ENCODE results near the gene LAD1. TPM values are rescaled to one million over a fixed set of nuclear protein-coding genes. Genes with fewer than 3 reads are reported as not detected.

Gene LAD1
- total RNA-seq, 1 donor from 2014 or later, result 27.8 TPM

DNA sequence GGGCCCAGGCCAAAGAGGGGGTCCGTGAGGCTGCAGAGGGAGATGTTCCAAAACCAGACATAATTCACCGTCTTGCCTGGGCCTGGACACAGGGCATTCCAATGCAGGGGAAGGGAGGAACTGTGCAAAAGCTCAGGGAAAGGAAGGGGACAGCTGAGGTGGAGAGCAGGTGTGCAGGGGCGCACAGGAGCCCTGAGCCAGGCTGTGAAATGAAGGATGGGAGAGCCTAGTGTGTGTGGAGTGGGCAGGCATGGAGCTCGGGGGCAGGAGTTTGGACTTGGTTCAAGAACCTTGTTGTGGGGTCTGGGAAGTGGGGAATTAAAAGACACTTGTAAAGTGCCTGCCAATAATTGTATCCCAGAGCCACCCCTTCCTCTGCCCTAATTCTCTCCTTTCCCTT is 20.1 kb upstream of the LAD1 start:
- no peak for DNase-seq (ENCODE audit: low spot score)
- no peak for ATAC-seq

DNA sequence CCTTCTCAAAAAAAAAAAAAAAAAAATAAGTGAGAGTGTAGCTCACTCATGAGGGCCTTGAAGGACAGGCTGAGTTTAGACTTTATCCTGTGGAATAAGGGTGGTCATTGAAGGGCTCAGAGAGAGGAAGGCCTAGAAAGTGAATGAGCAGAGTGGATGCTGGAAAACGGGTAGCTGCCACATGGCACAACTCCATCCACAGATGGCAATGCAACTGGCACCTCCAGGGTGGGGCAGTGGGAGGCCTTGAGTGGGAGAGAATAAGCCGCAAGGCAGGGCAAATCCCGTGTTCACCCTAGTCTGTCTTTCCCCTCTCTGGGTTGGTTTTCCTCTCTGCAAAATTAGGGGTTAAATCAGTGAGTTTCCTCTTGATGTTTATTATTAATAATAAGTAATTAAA is 19.3 kb upstream of the LAD1 start:
- ATAC-seq (no peak), DNase-seq (ENCODE audit: low spot score) (no peak)

DNA sequence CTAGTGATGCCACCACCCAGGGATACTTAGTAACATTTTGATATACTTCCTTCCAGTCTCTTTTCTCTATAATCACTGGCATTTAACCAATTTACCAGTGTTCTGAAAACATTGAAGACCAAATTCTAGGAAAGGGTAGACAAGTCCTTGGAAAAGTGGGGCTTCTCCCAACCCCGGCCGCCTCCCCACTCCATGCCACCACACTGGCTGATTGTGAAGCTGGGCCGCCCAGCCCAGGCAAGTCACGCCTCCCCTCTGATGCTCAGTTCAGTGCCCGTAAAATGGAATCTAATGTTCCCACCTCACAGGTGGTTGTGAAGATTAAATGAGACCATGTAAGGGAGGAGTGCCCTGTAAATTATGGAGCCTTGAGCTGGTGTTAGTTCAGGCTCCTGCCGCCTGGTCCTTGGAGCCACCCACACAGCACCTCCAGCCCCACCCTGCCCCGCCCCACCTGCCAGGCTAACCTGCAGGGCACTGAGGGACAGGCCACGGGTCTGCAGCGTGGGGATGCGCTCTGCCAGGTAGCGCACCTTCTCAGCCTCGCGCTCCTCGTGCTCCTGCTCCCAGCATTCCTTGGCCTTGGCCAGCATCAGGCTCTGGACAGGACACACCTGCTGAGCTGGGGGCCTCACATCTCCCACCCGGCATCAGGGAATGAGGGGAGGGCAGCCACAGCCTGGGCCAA is 15.1 kb upstream of the LAD1 start:
- DNase-seq (ENCODE audit: low spot score), result no peak
- ATAC-seq, result no peak

GRCh38 chr1:201411292-201411691 is 12.2 kb upstream of the LAD1 start:
- DNase-seq (ENCODE audit: low spot score) (no peak), ATAC-seq (no peak)

- no peak for ATAC-seq
These were observed 10.3 kb upstream of the LAD1 start for GRCh38 chr1:201409440-201409839.

GRCh38 chr1:201408834-201409200 is 9.7 kb upstream of the LAD1 start:
- no peak for ATAC-seq
- DNase-seq (ENCODE audit: low spot score), result no peak

More at GRCh38 chr1:201409440-201409839, 10.3 kb upstream of the LAD1 start:
- DNase-seq (ENCODE audit: low spot score), result no peak

DNA sequence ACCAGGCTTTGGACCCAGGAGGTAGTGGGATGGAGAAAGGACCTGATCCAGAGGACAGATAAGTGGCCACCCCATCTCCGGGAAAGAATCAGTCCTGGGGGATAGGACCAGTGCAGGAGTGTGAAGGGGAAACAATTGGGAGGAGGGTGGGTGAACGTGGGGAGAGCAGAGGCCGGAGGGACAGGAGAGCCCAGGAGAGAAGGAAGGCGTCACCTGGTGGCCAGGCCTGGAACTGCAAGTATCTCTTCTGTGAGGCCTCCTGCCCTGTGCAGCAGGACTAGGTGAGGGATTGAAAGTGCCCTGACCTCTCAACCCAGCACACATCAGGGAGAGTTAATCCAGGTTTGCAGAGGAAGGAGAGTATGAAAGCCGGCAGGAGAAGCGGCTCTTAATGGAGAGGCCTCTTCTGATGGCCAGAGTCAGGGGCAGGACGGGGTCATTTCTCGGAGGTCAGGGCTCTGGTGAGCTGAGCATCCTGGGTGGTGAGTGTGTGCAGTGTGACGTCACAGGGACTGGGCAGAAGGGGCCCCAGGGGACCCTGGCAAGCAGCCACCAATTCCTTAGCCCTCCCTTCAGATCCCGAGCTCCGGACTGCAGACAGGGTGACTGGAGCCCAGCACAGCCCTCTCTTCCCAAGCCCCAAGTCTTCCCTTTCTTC is 9.2 kb upstream of the LAD1 start:
- peak; percentile 79 for DNase-seq (ENCODE audit: low spot score)
- ATAC-seq, result peak; percentile 82

- no peak for DNase-seq (ENCODE audit: low spot score)
- ATAC-seq, result no peak
These were observed 7.8 kb upstream of the LAD1 start for GRCh38 chr1:201406831-201407406.

GRCh38 chr1:201405484-201405831 is 6.3 kb upstream of the LAD1 start:
- DNase-seq (ENCODE audit: low spot score) (no peak), ATAC-seq (peak; percentile 41)

- peak; percentile 66 for ATAC-seq
- peak; percentile 75 for DNase-seq (ENCODE audit: low spot score)
These were observed 5.8 kb upstream of the LAD1 start for GRCh38 chr1:201404722-201405483.

DNA sequence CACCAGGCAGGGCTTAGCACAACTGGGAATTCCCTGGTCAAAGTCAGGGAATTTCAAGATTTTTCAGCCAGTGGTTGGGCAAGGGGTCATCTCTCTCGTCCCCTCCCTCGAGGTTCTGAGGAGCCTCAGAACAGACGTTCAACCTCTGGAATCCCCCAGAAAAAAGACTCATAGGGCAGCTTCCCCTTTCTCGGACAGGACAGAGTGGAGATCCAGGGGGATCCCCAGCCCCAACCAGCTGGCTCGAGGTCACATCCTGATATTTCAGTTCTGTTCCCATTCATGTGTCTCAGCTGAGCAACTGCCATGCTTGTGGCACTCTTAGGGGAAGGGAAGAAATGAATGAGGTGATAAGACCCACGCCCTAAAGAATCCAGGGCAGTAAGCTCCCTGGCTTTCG is 4.9 kb upstream of the LAD1 start:
- ATAC-seq, result no peak
- no peak for DNase-seq (ENCODE audit: low spot score)

- ATAC-seq, result no peak
- no peak for DNase-seq (ENCODE audit: low spot score)
These were observed 4.2 kb upstream of the LAD1 start for GRCh38 chr1:201403359-201403758.

DNA sequence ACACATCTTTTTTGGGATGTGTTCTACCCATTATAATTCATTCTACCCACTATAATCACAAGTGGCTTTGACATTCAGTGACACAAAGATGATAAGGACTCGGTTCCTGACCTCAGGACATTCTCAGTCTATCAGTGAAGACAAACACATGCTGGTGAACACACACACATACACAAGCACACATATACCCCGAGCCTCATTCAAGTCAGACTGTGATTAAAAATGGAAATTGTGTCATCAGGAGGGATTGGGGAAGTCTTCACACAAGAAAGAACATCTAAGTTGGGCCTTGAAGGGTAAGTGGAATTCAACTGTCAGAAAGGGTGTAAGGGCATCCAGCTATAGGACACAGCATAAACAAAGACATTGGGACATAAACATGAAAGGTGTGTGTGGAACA is 2.6 kb upstream of the LAD1 start:
- DNase-seq (ENCODE audit: low spot score), result no peak

DNA sequence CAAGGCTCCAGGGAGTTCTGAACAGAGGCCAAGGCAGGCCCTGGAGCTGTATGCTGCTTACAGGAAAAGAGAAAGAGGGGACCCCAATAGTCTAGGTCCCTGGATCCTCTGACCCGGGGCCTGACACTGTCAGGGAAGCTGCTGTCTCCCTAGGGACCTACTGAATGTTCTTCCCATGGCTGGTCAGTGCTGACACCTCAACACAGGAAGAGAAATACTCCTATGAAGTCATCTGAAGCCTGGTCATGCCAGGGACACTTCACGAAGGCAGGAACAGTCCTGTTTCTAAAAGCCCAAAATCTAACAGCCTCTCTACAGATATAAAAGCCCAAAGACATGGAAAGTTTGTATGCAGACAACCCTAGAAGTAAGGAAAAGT is 1.7 kb upstream of the LAD1 start:
- no peak for DNase-seq (ENCODE audit: low spot score)
- ATAC-seq, result no peak

More for the DNA sequence above, 2.6 kb upstream of the LAD1 start:
- no peak for ATAC-seq

- no peak for DNase-seq (ENCODE audit: low spot score)
- no peak for ATAC-seq
These were observed 1.2 kb upstream of the LAD1 start for GRCh38 chr1:201400212-201400851.

DNA sequence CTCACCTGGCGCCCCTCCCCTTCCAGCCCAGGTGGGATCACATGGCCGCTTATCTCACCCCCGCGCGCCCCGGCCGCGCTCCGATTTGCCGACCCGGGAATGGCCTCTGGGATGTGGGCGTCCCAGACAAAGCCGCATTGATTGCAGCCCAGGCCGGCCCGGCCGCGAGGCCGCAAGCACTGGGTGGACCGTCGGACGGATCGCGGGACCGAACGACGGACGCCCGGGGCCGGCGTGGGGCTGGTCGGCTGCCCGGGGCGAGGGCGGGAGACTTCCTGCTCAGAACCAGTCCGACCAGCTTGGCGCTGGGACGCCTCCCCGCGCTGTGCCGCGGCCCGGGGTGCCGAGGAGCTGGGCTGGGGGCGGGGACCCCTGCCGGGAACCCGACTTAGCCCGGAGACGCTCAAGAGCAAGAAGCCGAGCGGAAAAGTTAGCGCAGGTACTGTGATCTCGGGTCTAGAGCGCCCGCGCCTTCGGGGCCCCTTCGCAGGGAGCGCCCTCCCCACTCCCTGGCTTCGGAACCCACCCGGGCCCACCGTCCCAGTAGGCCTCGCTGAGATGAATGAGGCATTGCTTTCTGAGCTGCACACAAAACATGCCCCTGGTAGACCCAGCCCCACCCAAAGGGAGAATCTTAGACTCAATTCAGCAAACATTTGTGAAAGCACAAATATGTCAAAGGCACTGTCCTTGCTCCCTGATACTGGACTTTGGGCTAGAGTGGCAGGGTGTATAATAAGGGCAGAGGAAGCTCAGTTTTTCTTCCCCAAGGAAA is 415 bp upstream of the LAD1 start:
- DNase-seq (ENCODE audit: low spot score) (peak; percentile 93), ATAC-seq (peak; percentile 73)

DNA sequence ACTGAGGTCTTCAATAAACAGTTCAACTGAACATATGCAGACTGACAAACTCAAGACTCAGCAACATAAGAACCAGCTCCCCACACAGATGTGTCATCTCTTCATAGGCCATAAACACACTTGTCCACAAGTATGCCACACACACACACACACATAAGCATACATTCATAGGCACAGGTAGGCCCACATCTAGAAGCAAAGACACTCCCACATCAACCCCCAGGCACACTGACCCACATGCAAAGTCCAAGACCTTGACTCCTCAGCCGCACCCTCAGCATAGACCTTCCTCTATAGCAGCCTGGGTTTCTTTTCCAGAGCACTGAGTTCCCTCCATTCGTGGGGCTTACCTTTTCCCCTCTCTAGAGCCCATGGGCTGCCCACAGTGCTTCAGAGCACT is 1.4 kb downstream of the LAD1 start:
- DNase-seq (ENCODE audit: low spot score) (peak; percentile 74), ATAC-seq (peak; percentile 30)

DNA sequence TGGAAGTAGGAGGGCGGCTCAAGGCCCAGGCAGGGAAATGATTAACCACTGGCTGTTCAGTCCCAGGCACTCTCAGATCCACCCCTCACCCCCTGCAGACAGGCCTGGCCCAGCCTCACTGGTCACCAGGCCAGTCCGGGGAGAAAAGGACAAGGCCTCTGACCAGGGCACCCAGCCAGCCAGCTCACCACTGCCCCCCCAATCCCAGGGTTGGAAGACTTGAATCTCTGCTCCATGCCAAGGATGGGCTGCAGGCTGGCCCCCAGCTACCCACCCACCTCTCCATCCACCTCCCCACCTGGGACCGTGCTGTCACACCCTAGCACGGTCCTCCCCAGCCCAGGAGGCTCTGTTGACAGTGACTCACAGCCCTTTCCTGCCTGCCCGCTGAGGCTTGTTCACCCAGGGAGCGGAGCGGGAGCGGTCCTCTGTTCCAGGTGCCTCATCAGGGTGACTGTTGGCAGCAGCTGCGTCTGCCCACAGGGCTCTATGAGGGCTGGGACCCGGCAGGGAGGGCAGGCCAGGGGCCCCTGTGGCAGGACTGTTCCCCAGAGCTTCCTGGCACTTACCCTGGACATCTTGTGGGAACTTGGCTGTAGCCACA is 2.2 kb downstream of the LAD1 start:
- DNase-seq (ENCODE audit: low spot score) (peak; percentile 96), ATAC-seq (peak; percentile 76)

DNA sequence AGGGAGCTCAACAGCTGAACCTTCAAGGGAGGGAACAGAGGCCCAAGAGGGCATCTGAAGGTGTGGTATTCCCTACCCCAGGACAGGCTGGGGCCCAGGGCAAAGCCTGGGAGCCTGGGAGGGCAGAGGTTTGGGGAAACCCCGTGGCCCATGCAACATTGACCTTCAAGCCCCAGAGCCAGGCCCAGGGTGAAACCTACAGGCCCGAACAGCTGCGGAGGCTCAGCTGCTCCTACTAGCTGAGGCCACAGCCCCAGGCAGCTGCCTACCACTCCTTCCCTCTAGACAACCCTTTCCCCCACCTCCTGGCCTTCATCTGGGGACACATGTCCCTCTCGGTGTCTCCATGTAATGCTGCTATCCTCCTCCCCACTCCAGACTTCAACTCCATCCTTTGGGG is 3.2 kb downstream of the LAD1 start:
- DNase-seq (ENCODE audit: low spot score) (peak; percentile 60), ATAC-seq (peak; percentile 25)

DNA sequence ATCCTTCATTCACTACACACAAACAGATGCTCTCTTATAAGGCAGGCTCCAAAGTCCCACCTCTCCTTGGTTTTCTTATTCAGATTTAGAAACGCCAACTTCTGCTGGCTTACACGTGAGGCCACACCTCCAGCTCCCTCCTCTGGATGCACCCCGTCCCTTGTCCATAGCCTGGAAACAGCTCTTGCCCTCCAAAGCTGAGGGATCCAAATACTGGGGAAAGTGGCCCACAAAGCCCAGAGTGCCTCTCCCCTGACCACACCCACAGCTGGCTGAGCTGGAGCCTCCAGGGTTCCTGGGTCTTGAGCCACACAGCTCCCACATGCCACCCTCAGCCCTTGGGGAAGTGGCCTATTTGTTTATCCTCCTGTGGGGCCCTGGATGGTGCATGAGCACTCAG is 4.5 kb downstream of the LAD1 start:
- DNase-seq (ENCODE audit: low spot score) (no peak), ATAC-seq (no peak)

All from left lobe of liver (tissue), 2 donors.